GM12873 (cell line): Measurements from ENCODE around the gene ACSS3.

Source experiments
- CTCF ChIP-seq: IDR thresholded peaks from 2 replicates; pipeline ENCODE4 v1.5.1; 2012; ENCODE audit warnings: low read depth, mild to moderate bottlenecking, moderate library complexity, low read length, control low read depth; ENCODE audit not compliant: insufficient read depth; ENCODE audit errors: missing control alignments

The ACSS3 gene

GRCh38 chr12:81294325-81295190, 216.7 kb downstream of the ACSS3 start:
- no peak for TF ChIP-seq CTCF

- TF ChIP-seq CTCF: no peak
Measured at GRCh38 chr12:81295251-81295650, 217.4 kb downstream of the ACSS3 start.

DNA sequence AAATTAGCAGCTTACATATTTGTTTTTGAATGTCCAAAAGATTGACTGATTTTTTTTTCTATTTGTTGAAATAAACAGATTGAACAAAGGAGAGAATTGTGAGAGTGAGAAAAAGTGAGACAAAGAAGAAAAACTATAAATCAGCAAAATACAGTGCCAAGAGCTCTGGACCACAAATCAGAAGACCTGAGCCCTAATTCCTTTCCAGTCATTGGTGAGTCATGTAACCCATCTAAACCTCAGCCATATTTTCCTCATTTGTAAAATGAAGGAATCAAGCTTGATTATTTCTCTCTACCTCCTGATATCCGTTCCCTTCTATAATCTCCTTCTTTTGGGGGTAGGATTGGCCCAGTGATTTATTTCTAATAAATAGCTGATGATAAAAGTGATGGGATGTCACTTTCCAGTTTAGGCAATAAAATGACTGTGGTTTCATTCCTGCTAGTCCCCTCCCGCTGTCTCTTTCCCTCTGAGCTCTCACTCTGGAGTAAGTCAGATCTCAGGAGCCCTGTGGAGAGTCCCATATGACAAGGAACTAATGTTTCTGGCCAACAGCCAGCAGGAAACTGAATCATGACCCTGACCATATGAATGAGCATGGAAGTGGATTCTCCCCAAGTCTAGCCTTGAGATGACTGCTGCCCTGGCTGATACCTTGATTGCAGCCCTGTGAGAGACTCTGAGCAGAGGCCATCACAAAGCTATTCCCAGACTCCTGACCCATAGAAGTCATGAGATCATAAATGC, 218.9 kb downstream of the ACSS3 start:
- TF ChIP-seq CTCF: no peak

DNA sequence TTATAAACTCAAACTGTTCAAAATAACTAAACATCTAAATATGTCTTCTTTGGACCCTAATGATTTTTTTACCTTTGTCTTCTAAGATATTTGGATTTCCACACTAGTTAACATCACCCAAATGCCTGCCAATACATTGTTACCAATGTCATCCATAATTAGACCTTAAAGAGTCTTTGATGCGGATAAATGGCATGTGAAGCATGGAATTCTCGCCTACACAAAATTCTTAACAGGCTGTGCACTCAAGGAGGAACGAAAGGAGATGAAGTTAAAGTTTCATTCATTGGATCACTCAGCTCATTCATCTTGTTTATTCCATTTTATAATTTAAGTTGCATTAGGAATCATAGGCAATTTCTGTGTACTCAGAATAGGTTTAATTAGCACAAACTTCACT, 219.7 kb downstream of the ACSS3 start:
- TF ChIP-seq CTCF: no peak

GRCh38 chr12:81300454-81300853, 222.6 kb downstream of the ACSS3 start:
- no peak for TF ChIP-seq CTCF

DNA sequence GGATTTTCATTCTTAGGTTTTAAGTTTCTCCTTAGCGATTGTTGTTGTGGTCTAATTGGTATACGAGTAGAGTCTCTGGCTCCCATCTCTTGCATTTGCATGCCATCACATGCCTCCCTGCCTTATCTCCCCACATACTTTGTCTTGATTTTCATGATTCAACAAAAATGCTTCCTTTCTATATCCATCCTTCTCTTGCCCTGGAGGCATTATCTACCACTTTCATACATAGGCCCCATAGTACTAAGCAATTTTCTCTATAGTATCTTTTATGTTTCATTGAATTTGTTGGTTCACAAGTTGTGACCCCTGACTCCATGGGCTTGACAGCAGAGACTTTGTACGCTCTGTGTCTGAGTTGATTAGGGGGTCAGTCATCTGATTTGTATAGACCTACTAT, 226.1 kb downstream of the ACSS3 start:
- no peak for TF ChIP-seq CTCF
